A204.1 (cell line): Measurements from ENCODE around the gene KCNQ2.

Source experiments
- FAIRE-seq: peaks from 2 replicates; lab custom pipeline; 2012; peaks lifted over from hg19 to GRCh38; lab: Jason Lieb, UNC

The KCNQ2 gene

GRCh38 chr20:63369024-63369530 is 103.4 kb downstream of the KCNQ2 start:
- no peak for FAIRE-seq

- FAIRE-seq = no peak
These were observed 104.3 kb downstream of the KCNQ2 start for GRCh38 chr20:63368151-63368550.

- FAIRE-seq = no peak
These were observed 104.9 kb downstream of the KCNQ2 start for GRCh38 chr20:63367446-63368055.

- no peak for FAIRE-seq
These were observed 105.8 kb downstream of the KCNQ2 start for GRCh38 chr20:63366390-63367365.

- no peak for FAIRE-seq
These were observed 106.7 kb downstream of the KCNQ2 start for GRCh38 chr20:63365601-63366389.

DNA sequence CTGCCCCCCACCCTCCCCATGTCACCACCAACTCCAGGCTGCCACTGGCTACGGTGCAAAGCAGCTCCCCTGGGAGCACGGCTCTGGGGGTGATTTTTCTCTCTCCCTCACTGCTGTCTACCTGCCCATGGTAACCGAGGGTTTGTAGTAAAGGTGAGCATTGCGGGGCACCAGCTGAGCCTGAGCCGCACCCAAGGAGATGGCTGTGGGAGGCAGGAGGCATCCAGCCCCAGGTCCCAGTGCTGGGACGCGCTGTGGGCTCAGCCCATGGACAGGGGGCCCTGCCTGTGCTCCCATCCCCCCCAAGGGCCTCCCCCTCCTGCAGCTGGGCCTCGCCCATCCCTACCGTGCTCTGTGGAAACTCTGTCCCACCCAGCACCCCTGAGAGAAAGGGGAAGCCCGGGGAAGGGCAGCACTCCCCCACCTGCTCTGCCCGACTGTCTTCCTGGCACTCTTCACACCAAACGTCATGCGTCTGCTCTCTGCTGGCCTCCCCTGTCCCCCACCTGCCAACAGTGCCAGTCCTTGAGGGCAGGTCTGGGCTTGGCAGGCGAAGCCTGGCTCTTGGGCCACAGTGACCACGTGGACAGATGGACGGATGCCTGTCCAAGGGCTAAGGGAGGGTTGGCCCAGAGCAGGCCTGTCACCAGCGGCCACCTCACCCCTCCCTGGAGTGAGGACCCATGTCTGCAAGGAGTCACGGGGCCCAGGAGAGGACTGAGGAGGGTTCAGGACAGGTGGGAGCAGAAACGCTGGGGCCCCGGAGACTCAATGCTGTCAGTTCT is 107.5 kb downstream of the KCNQ2 start:
- FAIRE-seq = no peak

DNA sequence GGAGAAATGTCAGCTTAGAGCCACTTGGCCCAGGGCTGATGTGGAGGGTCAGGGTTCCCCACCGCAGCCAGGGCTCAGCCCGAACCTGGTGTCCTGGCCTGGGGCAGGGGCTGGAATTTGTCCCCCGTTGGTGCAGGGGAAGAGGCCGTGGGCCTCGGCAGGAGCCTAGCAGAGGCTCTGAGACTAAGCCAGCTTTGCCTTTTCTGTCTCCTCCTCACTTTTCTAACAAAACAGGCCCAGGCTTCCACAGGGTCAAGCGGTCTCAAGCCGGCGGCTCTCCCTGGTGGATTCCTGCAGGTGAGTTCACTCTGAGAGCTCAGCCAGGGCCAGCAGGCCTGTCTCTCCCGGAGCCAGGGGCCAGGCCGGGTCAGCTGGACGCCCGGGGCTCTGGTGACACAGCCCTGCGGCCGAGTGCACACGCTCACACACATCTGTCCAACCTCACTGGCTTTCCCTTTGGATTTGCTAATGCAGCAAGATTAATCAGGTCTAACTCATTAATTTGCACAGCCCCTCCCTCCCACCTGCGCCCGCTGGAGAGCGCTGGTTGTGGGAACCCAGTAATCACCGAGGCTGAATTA is 108.4 kb downstream of the KCNQ2 start:
- FAIRE-seq = no peak

DNA sequence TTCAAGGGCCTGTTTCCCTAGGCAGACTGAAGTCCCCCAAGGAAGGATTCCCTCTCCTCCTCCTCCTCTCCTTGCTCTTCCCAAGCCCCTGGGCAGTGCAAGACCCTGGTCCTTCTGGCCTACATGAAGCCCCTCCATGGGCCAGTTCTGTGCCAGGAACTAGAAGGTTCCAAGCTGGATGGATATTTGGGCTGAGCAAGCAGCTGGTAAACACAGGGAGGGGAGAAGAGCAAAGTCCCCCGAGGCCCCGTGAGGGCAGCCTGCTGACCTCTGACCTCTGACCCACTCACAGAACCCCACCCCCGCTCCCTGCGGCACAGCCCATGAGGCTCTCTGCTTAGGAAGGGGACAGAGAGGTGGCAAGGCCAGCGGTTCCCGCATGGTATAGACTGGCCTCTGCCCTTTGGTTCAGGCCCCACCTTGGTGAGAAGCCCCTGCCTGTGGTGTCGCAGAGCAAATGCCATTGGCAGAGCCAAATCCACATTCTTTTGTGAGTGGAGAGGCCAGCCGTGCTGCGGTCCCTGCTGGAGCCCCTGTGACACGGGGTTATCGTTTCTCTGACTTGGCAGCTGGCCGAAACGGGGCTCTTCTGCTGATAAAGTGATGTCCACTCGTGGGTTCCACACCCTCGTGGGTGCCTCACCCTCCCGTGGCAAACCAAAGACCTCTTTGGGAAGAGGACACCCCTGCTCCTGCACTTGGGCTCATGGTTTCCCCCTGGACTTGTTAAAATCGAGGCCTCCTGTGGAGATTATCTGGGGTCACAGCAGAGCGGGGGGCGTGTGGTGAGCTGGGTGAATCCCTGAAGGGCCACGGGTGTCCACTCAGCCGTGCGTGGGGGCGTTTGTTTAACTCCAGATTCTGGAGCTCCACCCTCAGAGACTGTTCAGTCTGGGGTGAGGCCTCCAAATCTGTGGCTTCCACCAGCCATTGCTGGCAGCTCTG is 109.2 kb downstream of the KCNQ2 start:
- FAIRE-seq = no peak

- FAIRE-seq = no peak
These were observed 109.9 kb downstream of the KCNQ2 start for GRCh38 chr20:63362436-63363009.

DNA sequence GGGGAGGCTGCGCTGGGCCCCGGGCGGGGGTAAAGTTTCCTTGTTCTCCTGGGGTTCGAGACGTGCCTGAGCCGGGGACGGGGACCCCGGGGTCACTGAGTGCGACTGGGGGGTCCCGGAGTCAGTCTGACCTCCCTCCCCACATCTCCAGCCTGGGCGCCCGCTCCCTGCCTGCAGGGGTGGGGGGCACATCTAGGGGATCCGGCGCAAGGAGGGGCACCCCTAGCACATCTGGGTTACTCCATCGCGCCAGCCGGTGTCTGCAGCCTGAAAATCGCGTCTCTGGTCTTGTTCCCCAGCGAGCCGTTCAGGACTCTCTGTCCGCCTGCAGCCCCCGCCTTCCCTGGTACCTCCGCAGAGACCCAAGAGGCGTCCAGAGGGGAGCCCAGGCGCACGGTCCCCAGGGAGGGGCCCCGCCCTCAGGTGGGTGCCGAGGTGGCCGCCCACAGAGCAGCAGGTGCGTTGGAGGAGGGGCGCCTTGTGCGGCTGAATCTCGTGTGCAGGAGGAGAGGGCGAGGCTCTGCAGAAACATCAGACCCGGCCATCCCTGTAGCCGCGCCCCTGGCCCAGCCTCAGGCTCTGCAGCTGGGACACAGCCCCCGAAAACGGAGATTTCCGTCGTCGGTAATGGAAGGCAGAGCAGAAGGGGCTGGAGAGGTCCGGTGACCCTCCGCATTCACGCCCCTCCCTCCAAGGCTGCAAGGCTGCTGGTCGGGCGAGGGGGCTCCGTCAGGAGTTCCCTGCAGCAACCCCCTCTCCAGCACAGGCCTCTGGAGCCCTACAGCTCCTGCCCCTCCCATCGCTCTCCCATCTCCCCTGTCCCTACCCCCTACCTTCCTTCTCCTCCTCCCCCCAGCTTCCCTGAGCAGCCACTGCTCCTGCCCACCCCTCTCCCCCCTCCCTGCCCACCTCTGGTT is 110.7 kb downstream of the KCNQ2 start:
- FAIRE-seq = no peak

DNA sequence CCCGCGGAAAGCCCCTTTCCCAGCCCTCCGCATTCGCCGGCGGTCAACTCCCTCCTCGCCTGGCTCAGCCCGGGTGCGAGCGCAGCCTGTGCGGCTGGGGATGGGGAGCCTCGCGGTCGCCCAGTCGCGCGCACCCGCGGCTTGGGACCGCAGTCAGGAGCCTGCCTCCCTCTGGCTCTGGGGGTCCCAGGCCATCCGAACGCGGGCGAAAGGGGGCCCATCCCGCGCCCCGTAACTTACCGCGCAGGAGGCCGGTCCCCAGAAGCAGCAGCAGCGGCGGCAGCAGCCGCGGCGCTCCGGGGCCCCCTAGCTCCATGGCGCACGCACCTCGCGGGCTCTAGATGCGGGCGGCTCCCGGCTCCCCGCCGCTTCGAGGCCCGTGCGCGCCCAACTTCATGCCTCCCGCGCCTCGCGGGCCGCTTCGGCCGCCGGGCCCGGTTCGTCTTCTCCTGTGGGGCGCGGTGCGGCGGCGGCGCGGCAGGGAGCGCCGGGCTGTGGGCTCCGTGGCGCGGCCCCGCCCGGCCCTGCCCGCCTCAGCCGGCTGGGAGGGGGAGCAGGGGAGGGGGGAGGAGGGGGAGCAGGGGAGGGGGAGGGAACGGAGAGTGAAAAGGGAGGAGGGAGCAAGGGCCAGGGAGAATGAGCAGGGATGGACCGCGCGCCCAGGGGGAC is 111.5 kb downstream of the KCNQ2 start, which contains the start of gene CHRNA4:
Gene CHRNA4 (minus strand): TSS at position 500 of the 669 bp plus-strand sequence. CDS start 184 bp downstream, at position 316.
- FAIRE-seq = no peak

- no peak for FAIRE-seq
These were observed 112.3 kb downstream of the KCNQ2 start for GRCh38 chr20:63359937-63360849.

DNA sequence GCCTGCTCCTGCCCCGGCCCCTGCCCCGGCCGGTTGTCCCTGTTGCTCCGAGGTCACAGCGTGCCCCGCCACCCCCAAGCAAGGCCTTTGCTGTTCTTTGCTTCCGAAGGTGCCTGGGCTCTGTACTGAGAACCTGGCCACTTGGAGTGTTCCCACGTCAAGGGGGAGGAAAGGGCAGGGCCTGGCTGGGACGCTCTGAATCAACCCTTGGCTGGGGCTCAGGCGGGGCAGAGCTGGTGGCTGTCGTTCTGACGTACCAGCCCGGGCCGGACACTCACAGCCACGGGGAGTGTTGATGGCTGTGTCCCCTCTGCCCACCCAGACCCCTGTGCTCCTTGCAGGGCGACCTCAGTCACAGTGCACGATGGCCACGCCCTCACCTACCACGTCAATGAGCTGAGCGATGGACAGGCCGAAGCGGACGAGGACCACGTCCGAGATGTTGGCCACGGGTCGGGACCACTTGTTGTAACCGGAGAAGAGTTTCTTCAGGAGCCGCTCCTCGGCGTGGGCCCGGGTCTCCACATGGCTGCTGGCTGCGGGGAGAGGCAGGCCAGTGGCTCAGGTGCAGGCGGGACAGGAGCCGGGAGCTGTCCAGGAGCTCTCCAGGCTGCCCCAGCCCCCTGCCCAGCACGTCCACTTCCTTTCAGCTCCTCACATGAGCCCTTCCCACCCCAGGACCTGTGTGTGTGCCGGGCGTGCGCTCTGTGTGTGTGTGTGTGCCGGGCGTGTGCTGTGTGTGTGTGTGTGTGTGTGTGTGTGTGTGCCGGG is 113.1 kb downstream of the KCNQ2 start:
- no peak for FAIRE-seq

- FAIRE-seq = no peak
These were observed 114.2 kb downstream of the KCNQ2 start for GRCh38 chr20:63357921-63358905.
